H9 (cell line): ENCODE measurements around the gene CDK14. TPM values are rescaled to one million over a fixed set of nuclear protein-coding genes. Genes with fewer than 3 reads are reported as not detected.

ENCODE experiments used
- DNase-seq: peaks from one replicate; pipeline ENCODE4 v3.0.0-alpha.2; 2017
- H2AFZ ChIP-seq: one replicate; pipeline ENCODE4 v1.6.1; 2013; ENCODE audit warnings: mild to moderate bottlenecking, low read length, control low read depth, moderate library complexity
- H2AK5ac ChIP-seq: 2 replicates; pipeline ENCODE4 v1.6.1; 2013; ENCODE audit warnings: low read length, control low read depth, mixed read lengths; ENCODE audit not compliant: insufficient read length
- H2BK120ac ChIP-seq: one replicate; pipeline ENCODE4 v1.6.1; 2013; ENCODE audit warnings: low read depth, mild to moderate bottlenecking, low read length, control low read depth, inconsistent platforms; ENCODE audit not compliant: poor library complexity, severe bottlenecking
- H2BK12ac ChIP-seq: 2 replicates; pipeline ENCODE4 v1.6.1; 2013; ENCODE audit warnings: low read length, control low read depth, mixed read lengths, low read depth; ENCODE audit not compliant: insufficient read length
- H2BK15ac ChIP-seq: 2 replicates; pipeline ENCODE4 v1.6.1; 2013; ENCODE audit warnings: low read depth, low read length, control low read depth
- H2BK20ac ChIP-seq: one replicate; pipeline ENCODE4 v1.6.1; 2013; ENCODE audit warnings: low read depth, mild to moderate bottlenecking, low read length, control low read depth, inconsistent platforms; ENCODE audit not compliant: poor library complexity, severe bottlenecking
- H2BK5ac ChIP-seq: 2 replicates; pipeline ENCODE4 v1.6.1; 2013; ENCODE audit warnings: low read length, control low read depth, mixed read lengths; ENCODE audit not compliant: insufficient read length
- H3K14ac ChIP-seq: 2 replicates; pipeline ENCODE4 v1.6.1; 2013; ENCODE audit warnings: low read length, control low read depth; ENCODE audit not compliant: insufficient read depth
- H3K18ac ChIP-seq: 2 replicates; pipeline ENCODE4 v1.6.1; 2013; ENCODE audit warnings: low read depth, mild to moderate bottlenecking, mixed read lengths, low read length, control low read depth; ENCODE audit not compliant: insufficient read length
- H3K23ac ChIP-seq: 2 replicates; pipeline ENCODE4 v1.6.1; 2013; ENCODE audit warnings: low read length, control low read depth, mixed read lengths, low read depth; ENCODE audit not compliant: insufficient read length
- H3K23me2 ChIP-seq: 2 replicates; pipeline ENCODE4 v1.6.1; 2013; ENCODE audit warnings: low read depth, mild to moderate bottlenecking, mixed read lengths, low read length, control low read depth; ENCODE audit not compliant: insufficient read length, poor library complexity, severe bottlenecking
- H3K27ac ChIP-seq: 2 replicates; pipeline ENCODE4 v1.5.1; 2013; ENCODE audit warnings: low read length, control low read depth, mixed read lengths, low read depth; ENCODE audit not compliant: insufficient read length
- H3K27me3 ChIP-seq: 2 replicates; pipeline ENCODE4 v1.6.1; 2013; ENCODE audit warnings: low read length, control low read depth, inconsistent platforms; ENCODE audit not compliant: insufficient read depth
- H3K4ac ChIP-seq: 2 replicates; pipeline ENCODE4 v1.6.1; 2013; ENCODE audit warnings: low read depth, mild to moderate bottlenecking, control low read depth, inconsistent platforms, low read length, moderate library complexity
- H3K4me1 ChIP-seq: 2 replicates; pipeline ENCODE4 v1.6.1; 2013; ENCODE audit warnings: low read length, control low read depth, inconsistent platforms; ENCODE audit not compliant: insufficient read depth
- H3K4me2 ChIP-seq: 2 replicates; pipeline ENCODE4 v1.6.1; 2013; ENCODE audit warnings: low read length, control low read depth, mixed read lengths; ENCODE audit not compliant: insufficient read length, insufficient read depth
- H3K56ac ChIP-seq: 2 replicates; pipeline ENCODE4 v1.6.1; 2013; ENCODE audit warnings: low read depth, mild to moderate bottlenecking, mixed read lengths, low read length, control low read depth; ENCODE audit not compliant: insufficient read length
- H3K79me1 ChIP-seq: 2 replicates; pipeline ENCODE4 v1.6.1; 2013; ENCODE audit warnings: low read depth, mild to moderate bottlenecking, moderate library complexity, low read length, control low read depth, inconsistent platforms; ENCODE audit not compliant: insufficient read depth, poor library complexity, severe bottlenecking
- H3K79me2 ChIP-seq: 2 replicates; pipeline ENCODE4 v1.6.1; 2013; ENCODE audit warnings: low read length, control low read depth, inconsistent platforms; ENCODE audit not compliant: insufficient read depth
- H3K9ac ChIP-seq: 2 replicates; pipeline ENCODE4 v1.6.1; 2013; ENCODE audit warnings: low read length, control low read depth, mixed read lengths; ENCODE audit not compliant: insufficient read length; ENCODE audit errors: extremely low read depth
- H3K9me3 ChIP-seq: one replicate; pipeline ENCODE4 v1.6.1; 2013; ENCODE audit warnings: low read depth, low read length, inconsistent platforms; ENCODE audit not compliant: control insufficient read depth
- H3T11ph ChIP-seq: one replicate; pipeline ENCODE4 v1.6.1; 2013; ENCODE audit warnings: mild to moderate bottlenecking, low read length, control low read depth, inconsistent platforms
- H4K20me1 ChIP-seq: one replicate; pipeline ENCODE4 v1.6.1; 2013; ENCODE audit not compliant: control insufficient read depth, insufficient read length, insufficient read depth
- H4K5ac ChIP-seq: 2 replicates; pipeline ENCODE4 v1.6.1; 2013; ENCODE audit warnings: low read depth, mild to moderate bottlenecking, mixed read lengths, low read length, control low read depth; ENCODE audit not compliant: insufficient read length
- H4K8ac ChIP-seq: replicated peaks from 2 replicates; pipeline ENCODE4 v1.6.1; 2013; ENCODE audit warnings: low read length, control low read depth, mixed read lengths, low read depth; ENCODE audit not compliant: insufficient read length
- H4K91ac ChIP-seq: 2 replicates; pipeline ENCODE4 v1.6.1; 2013; ENCODE audit warnings: low read depth, mild to moderate bottlenecking, moderate library complexity, mixed read lengths, low read length, control low read depth; ENCODE audit not compliant: insufficient read length
- H3K27ac Mint-ChIP-seq, 3 experiments: 2 replicates in 2 of 3; 3 replicates in 1 of 3; pipeline ENCODE4 v1.8.0; 2020 to 2021; ENCODE audit warnings: mixed read lengths in 3 of 3, mild to moderate bottlenecking in 1 of 3, moderate library complexity in 1 of 3
- H3K27me3 Mint-ChIP-seq: 2 replicates; pipeline ENCODE4 v1.8.0; 2021; ENCODE audit warnings: low read depth, mild to moderate bottlenecking, moderate library complexity, mixed read lengths
- H3K36me3 Mint-ChIP-seq, 3 experiments: 2 replicates in 2 of 3; 3 replicates in 1 of 3; pipeline ENCODE4 v1.8.0; 2020 to 2021; ENCODE audit warnings: low read depth in 3 of 3, mixed read lengths in 3 of 3; ENCODE audit not compliant: insufficient read depth in 1 of 3
- H3K4me1 Mint-ChIP-seq, 2 experiments: 2 replicates each; pipeline ENCODE4 v1.8.0; 2020; ENCODE audit warnings: mixed read lengths in 2 of 2
- H3K4me3 Mint-ChIP-seq, 2 experiments: 2 replicates in 1 of 2; 3 replicates in 1 of 2; pipeline ENCODE4 v1.8.0; 2020 to 2021; ENCODE audit warnings: mild to moderate bottlenecking in 2 of 2, mixed read lengths in 2 of 2, moderate library complexity in 1 of 2
- H3K9me3 Mint-ChIP-seq, 2 experiments: 2 replicates in 1 of 2; 3 replicates in 1 of 2; pipeline ENCODE4 v1.8.0; 2020; ENCODE audit warnings: mild to moderate bottlenecking in 2 of 2, mixed read lengths in 2 of 2, moderate library complexity in 1 of 2
- WGBS: extraction: QIAGEN DNeasy Blood & Tissue Kit; methylation state at CpG from one replicate; pipeline ENCODE4 v1.1.7; 2013; ENCODE audit warnings: missing lambda C conversion rate, low lambda C conversion rate, mixed read lengths; ENCODE audit not compliant: insufficient read length; ENCODE audit errors: extremely low coverage; 5-methylcytosine and 5-hydroxymethylcytosine counted together
- total RNA-seq: library from RNA; stranded (reverse); gene quantifications from 2 replicates; pipeline ENCODE4 v1.2.1, GENCODE V29; 2021
- TF ChIP-seq, protein P1 (sequence below): fragments of 200-600 bp; sonication (generic); conservative IDR thresholded peaks from 3 replicates; pipeline ENCODE4 v1.8.0; 2021; ENCODE audit warnings: antibody characterized with exemption, mild to moderate bottlenecking

CDK14 gene
- total RNA-seq, 1 experiment from 2014 or later, result 23.9 TPM

- WGBS, result no CpG with 5 or more reads among the region's 1 CpG
- Mint-ChIP-seq H3K9me3 (peaks cover 0 to 3% of the 10 kb centered on the region in 2 experiments; a peak in 4 of 5 replicates), H3K36me3 (peaks cover 4 to 13% (median 5%) of the 10 kb centered on the region in 3 experiments; a peak in 5 of 7 replicates), H3K4me1 (no peaks in the 10 kb centered on the region), H3K27me3 (no peaks in the 10 kb centered on the region), H3K27ac (no peak overlapping the region), H3K4me3 (no peak overlapping the region)
- no peaks in the 10 kb centered on the region for H3K23me2 ChIP-seq
- no peak overlapping the region for H4K8ac ChIP-seq
- H3K9me3 ChIP-seq, result no peaks in the 10 kb centered on the region
- H3K79me1 ChIP-seq, result no peaks in the 10 kb centered on the region
- no peak overlapping the region for H3T11ph ChIP-seq
- H2BK120ac ChIP-seq, result no peak overlapping the region
- no peak overlapping the region for H3K18ac ChIP-seq
- no peak overlapping the region for H2AFZ ChIP-seq
- no peak overlapping the region for H2BK20ac ChIP-seq
- H3K23ac ChIP-seq, result no peak overlapping the region
- H3K79me2 ChIP-seq, result no peaks in the 10 kb centered on the region
- no peak overlapping the region for H3K14ac ChIP-seq
- no peak overlapping the region for H3K4ac ChIP-seq
- no peaks in the 10 kb centered on the region for H3K27me3 ChIP-seq
- no peak overlapping the region for H2BK5ac ChIP-seq
- H4K91ac ChIP-seq, result no peak overlapping the region
- TF ChIP-seq, protein P1, sequence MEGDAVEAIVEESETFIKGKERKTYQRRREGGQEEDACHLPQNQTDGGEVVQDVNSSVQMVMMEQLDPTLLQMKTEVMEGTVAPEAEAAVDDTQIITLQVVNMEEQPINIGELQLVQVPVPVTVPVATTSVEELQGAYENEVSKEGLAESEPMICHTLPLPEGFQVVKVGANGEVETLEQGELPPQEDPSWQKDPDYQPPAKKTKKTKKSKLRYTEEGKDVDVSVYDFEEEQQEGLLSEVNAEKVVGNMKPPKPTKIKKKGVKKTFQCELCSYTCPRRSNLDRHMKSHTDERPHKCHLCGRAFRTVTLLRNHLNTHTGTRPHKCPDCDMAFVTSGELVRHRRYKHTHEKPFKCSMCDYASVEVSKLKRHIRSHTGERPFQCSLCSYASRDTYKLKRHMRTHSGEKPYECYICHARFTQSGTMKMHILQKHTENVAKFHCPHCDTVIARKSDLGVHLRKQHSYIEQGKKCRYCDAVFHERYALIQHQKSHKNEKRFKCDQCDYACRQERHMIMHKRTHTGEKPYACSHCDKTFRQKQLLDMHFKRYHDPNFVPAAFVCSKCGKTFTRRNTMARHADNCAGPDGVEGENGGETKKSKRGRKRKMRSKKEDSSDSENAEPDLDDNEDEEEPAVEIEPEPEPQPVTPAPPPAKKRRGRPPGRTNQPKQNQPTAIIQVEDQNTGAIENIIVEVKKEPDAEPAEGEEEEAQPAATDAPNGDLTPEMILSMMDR, result no peak
- H3K4me2 ChIP-seq, result no peak overlapping the region
- H3K27ac ChIP-seq, result no peak overlapping the region
- H4K20me1 ChIP-seq, result no peaks in the 10 kb centered on the region
- H2AK5ac ChIP-seq, result no peak overlapping the region
- no peak overlapping the region for H4K5ac ChIP-seq
- no peak overlapping the region for H2BK12ac ChIP-seq
- no peak overlapping the region for H2BK15ac ChIP-seq
- H3K56ac ChIP-seq, result no peak overlapping the region
- no peaks in the 10 kb centered on the region for H3K4me1 ChIP-seq
- H3K9ac ChIP-seq, result no peak overlapping the region
- DNase-seq, result no peak
These were observed 179.4 kb downstream of the CDK14 start for GRCh38 chr7:90775383-90775965.
